ENCODE measurements around the gene ASB15. TPM values are rescaled to one million over a fixed set of nuclear protein-coding genes. Genes with fewer than 3 reads are reported as not detected.

ASB15 gene
- total and polyA plus RNA-seq, 2 of the 4 experiments (the other 2 are of a cell fraction) = not detected

GRCh38 chr7:123571187-123571586 is 30.4 kb upstream of the ASB15 start:
- no peaks in the 10 kb centered on the region for H3K9me1 ChIP-seq (ENCODE audit: insufficient read depth, low read length)
- no peak overlapping the region for H3K18ac ChIP-seq (ENCODE audit: low read depth, low read length)
- CTCF ChIA-PET = no interaction called here
- no peak overlapping the region for H3K27ac ChIP-seq (ENCODE audit: insufficient read depth, low read length)
- no peak overlapping the region for H3K4ac ChIP-seq (ENCODE audit: low read depth, low read length)
- no peaks in the 10 kb centered on the region; the same call in 1 of the 2 replicates for H3K27me3 ChIP-seq (ENCODE audit: control insufficient read depth, insufficient read depth, low read length)
- dilution Hi-C loops (cut with HindIII; ENCODE audit: low sequenced_read_pairs, unreplicated experiment) = no loop called here
- no peak overlapping the region for H2AK9ac ChIP-seq (replicated peaks; ENCODE audit: low read depth, low read length, poor library complexity)
- intact Hi-C loops (cut with micrococcal nuclease) = no loop called here
- H4K91ac ChIP-seq (ENCODE audit: insufficient read depth, low read depth, low read length) = no peak overlapping the region
- BruUV-seq (replicated peaks) = no TSS peak
- ATAC-seq (ENCODE audit: low read depth) (no peak), DNase-seq (no peak)
- no peak overlapping the region for H2AK5ac ChIP-seq (ENCODE audit: low read depth, low read length)
- H3K56ac ChIP-seq (ENCODE audit: extremely low read depth, insufficient read depth, low read length) = no peak overlapping the region
- H3K79me1 ChIP-seq (ENCODE audit: low read depth in 1 of 2, low read length in 2 of 2) = no peaks in the 10 kb centered on the region
- no peak overlapping the region for H3K4me3 ChIP-seq (ENCODE audit: insufficient read depth, low read depth, low read length)
- no peak overlapping the region for H3K14ac ChIP-seq (replicated peaks; ENCODE audit: low read depth, low read length)
- no peak overlapping the region for H4K5ac ChIP-seq (ENCODE audit: low read depth, low read length)
- TF ChIP-seq BHLHE40 (IDR thresholded peaks at IDR 0.05; ENCODE audit: low read depth, low read length) (no peak), CHD1 (IDR thresholded peaks at IDR 0.05; ENCODE audit: low read depth, low read length) (no peak), CTCF (conservative IDR thresholded peaks at IDR 0.05; ENCODE audit: low read depth, low read length) (no peak), SMC3 (IDR thresholded peaks at IDR 0.05; ENCODE audit: low read depth, low read length) (no peak), NFE2L2 (IDR thresholded peaks at IDR 0.05; ENCODE audit: low read depth, low read length) (no peak), FOS (IDR thresholded peaks at IDR 0.05; ENCODE audit: low read depth, low read length) (no peak), CEBPB (IDR thresholded peaks at IDR 0.05; ENCODE audit: low read depth, low read length) (no peak), MAFK (IDR thresholded peaks at IDR 0.05; ENCODE audit: low read depth, low read length) (no peak), RFX5 (IDR thresholded peaks at IDR 0.05; ENCODE audit: low read depth, low read length) (no peak), MXI1 (IDR thresholded peaks at IDR 0.05; ENCODE audit: borderline replicate concordance, low read depth, low read length) (no peak), POLR2A (IDR thresholded peaks at IDR 0.05; ENCODE audit: low read depth, low read length) (no peak), RAD21 (IDR thresholded peaks at IDR 0.05; ENCODE audit: low read length) (no peak), MAZ (IDR thresholded peaks at IDR 0.05; ENCODE audit: borderline replicate concordance, low read depth, low read length) (no peak), ELK1 (IDR thresholded peaks at IDR 0.05; ENCODE audit: borderline replicate concordance, low read depth, low read length) (no peak), USF2 (IDR thresholded peaks at IDR 0.05; ENCODE audit: low read depth, low read length) (no peak), RCOR1 (IDR thresholded peaks at IDR 0.05; ENCODE audit: insufficient replicate concordance, low read length) (no peak)
- no peak overlapping the region for H2BK5ac ChIP-seq (ENCODE audit: low read depth, low read length, poor library complexity, severe bottlenecking)
- no peak overlapping the region for H3K23ac ChIP-seq (ENCODE audit: low read depth, low read length)
- no peaks in the 10 kb centered on the region for H3K36me3 ChIP-seq (ENCODE audit: control insufficient read depth, insufficient read depth, low read length)
- no CpG with 5 or more reads among the region's 1 CpG for whole genome bisulfite sequencing, 2 experiments (ENCODE audit: extremely low coverage in 2 of 2, insufficient read length in 1 of 2)
- H2AFZ ChIP-seq (replicated peaks; ENCODE audit: low read length, poor library complexity) = no peak overlapping the region
- H3K4me2 ChIP-seq (ENCODE audit: low read depth, low read length) = no peak overlapping the region
- H2BK15ac ChIP-seq (ENCODE audit: low read depth, low read length) = no peak overlapping the region
- no peak overlapping the region for H4K8ac ChIP-seq (ENCODE audit: low read depth in 2 of 2, low read length in 2 of 2)
- H4K20me1 ChIP-seq (ENCODE audit: insufficient read depth, low read length) = no peaks in the 10 kb centered on the region
- H3K9me3 ChIP-seq (ENCODE audit: control insufficient read depth, insufficient read depth, low read length) = no peaks in the 10 kb centered on the region
- H2BK120ac ChIP-seq (ENCODE audit: low read depth, low read length) = no peak overlapping the region
- in situ Hi-C loops (cut with MboI; ENCODE audit: low sequenced_read_pairs) = no loop called here
- no peak overlapping the region for H3K9ac ChIP-seq (ENCODE audit: low read depth, low read length)
- POLR2A ChIA-PET (ENCODE audit: unreplicated experiment) = no interaction called here
- no peaks in the 10 kb centered on the region for H3K4me1 ChIP-seq (ENCODE audit: control insufficient read depth, insufficient read depth, low read length)
- H2BK20ac ChIP-seq (ENCODE audit: low read depth, low read length) = no peak overlapping the region

All from IMR-90 (cell line).